ENCODE measurements around the gene EFEMP1.

EFEMP1 gene

DNA sequence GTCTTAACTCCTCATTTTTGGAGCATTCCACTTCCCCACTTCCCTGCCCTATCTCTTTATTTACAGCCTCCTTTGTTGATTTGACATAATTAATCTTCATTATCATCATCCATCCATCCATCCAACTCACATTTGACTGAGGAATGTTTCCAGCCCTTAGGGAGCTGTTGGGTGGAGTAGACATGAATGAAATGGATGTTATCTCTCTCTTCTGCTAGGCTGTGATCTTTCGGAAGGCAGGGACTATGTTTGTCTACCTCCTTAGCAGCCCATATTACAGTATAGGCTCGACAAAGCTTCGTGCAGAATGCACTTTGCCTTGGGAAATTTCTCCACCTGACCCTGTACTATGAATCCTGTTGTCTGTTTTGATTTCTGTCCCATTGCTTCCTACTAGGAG is 7.7 kb upstream of the EFEMP1 start:
- DNase-seq: no peak

DNA sequence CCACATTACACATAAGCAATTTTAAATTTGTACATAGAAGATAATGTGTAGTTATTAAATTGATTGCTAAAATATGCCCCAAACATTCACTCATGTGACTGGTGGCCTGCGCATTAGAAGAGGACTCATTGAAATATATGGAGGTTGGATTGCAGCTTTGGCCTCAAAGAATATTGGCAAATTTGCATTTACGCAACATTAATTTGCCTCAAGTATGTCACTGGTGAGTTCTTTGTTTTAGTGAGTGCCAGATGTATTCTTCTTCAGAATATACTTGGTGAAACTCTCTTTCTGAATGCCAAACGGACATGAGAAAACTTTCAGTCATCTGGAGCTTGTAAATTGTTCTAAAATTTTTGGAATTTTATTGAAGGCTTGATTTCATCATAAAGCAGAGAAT is 5.9 kb upstream of the EFEMP1 start:
- DNase-seq: no peak

DNA sequence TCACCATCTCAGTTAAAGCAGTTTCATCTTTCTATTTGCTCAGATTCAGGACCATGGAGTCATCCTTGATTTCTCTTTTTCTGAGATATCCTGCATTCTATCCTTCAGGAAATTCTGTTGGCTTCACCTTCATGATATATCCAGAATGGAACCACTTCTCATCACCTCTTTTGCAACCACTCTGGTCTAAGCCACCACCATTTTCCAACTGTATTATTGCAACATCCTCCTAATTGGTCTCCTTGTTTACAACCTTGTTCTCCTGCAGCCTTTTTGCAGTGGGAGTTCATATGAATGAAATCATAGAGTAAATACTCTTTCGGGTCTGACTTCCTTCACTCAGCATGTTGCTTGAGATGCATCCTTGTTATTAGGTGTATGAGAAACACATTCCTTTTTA is 3.4 kb upstream of the EFEMP1 start:
- DNase-seq: no peak

DNA sequence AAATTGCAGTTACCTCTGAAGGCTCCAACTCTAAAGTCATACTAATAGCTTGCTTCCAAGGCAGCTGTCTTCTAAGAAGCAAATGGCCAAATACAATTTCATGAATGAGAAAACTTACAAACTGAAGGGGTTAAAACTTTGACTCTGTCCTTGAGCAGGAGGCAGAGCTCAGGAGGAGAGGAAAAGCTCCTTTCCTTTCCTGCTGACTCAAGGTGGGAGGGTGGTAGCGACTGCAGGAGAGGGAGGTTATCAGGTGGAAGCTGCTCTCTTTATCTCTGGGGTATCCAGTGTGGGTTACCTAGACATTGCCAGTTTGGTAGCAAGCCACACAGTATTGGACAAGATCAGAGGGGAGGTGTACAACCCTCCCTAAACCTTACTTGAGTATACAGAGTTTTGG is 2.7 kb upstream of the EFEMP1 start:
- DNase-seq: no peak

DNA sequence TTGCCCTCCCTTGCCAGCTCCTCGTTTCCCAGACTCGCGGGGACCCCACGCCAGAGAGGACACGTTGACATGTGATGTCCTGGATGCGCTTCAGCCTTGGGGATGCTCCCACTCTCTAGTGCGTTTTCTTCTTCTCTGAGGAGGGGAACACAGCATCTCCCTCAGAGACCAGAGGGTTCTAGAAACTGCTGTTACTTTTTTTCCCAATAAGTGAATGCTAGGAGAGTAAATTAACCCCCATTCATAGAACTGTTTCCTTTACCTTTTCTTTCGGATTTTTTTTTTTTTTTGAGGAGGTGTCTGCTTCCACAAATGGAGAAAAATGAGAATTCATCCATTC is 370 bp upstream of the EFEMP1 start:
- no peak for DNase-seq

DNA sequence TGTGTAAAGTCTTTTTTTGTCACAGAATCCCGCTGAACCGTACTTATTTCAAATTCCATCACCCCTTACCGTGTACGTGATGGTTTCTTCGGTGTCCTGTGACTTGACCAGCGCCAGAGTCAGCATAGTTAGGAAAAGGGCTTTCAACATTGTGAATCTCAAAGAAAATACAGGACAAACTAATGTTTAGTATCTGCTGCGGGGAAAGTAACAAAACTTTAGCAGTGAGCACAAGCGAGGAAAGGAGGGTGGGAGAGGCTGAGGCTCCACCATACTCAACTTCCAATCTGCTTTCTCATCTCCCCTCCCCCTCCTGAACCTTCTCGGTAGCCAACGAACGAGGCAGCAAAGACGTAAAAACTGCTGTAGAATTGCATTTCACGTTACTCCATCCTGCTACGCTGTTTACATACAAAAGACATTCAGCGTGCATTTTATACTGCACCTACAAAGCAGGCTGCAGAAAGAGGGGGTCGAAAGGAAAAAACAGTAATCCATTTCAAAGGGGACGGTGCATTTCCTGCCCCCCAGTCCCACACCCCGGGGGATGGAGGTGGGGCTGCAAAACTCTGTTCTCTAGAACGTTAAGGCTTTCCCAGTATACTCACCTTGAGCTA is 1.2 kb downstream of the EFEMP1 start:
- DNase-seq: no peak

DNA sequence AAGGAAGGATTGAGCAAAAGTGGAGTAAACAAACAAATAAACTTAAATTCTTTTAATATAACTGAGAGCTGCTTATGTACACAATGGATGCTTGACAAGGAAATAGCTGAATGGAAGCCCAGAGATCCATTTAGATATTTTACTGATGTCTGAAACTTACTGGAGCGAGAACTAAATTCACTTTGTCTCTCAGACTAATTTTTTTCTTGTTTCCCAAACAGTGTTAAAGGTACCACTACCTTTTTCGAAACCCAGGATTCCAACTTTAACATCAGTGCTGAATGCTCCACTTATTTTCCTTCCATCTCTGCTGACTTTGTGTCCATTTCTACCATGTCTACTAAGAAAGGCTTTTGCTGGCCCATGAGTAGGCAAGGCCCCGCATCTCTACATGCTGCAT is 4.0 kb downstream of the EFEMP1 start:
- no peak for DNase-seq

DNA sequence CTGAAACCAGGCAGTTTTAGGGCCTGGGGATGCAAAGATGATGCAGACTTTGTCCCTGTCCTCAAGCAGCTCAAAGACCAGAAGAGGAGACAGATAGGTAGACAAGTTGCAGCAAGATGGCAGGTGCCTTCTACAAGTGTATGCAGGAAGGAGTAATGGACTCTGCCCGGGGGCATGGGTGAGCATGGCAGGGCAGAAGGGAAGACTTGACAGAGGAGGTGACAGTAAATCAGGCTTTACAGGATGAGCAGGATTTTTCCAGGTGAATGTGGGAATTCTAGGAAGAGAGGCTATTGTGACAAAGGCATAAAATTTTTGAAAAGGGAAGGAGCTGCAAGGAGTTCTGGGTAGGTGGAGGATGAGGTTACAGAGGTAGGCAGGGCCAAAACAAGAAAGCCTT is 4.7 kb downstream of the EFEMP1 start:
- no peak for DNase-seq

DNA sequence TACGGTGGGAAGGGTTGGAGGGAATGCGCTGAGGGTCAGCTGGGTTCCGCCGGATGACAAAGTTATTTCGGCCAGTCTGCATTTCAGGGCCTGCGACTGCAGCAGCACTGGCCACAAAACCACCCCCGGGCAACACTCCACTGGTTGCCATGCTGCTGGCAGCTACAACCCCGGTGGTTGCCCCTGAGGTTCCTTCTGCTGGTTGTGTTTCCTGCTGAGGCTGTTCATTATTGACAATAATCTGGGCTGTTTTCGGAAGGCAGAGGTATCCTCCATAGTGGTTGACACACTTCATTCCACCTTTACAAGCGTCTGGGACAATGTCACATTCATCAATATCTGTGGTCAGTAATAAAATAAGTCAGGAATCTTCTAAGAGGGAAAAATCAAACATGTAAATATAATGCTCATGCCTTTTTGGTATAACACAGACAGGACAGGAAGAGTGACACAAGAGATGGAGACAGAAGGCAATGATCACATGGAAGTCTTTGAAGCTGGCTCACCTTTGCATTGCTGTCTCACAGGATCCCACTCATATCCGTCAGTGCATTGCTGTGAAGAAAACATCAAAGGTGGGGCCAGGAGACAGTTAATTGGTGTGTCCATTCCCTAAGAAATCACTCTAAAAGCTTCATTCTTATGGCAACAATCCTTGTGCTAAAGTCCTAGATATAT is 5.7 kb downstream of the EFEMP1 start:
- no peak for DNase-seq

DNA sequence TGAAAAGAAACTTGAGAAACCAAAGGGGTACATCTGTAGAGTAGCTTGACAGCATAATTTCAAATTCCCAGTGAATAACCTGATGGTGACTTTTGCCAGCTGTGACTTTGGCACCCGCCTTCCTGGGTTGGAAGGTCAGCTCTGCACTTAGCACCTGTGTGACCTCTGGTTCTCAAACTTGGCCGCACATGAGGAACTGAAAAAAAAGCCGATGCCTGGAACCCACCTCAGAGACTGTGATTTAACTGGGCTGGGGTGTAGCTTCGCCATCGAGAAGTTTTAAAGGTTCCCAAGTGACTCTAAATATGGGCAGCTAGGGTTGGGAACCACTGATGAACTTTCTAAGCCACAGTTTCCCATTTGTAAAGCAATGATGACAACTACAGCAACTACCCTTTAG is 6.5 kb downstream of the EFEMP1 start:
- no peak for DNase-seq

DNA sequence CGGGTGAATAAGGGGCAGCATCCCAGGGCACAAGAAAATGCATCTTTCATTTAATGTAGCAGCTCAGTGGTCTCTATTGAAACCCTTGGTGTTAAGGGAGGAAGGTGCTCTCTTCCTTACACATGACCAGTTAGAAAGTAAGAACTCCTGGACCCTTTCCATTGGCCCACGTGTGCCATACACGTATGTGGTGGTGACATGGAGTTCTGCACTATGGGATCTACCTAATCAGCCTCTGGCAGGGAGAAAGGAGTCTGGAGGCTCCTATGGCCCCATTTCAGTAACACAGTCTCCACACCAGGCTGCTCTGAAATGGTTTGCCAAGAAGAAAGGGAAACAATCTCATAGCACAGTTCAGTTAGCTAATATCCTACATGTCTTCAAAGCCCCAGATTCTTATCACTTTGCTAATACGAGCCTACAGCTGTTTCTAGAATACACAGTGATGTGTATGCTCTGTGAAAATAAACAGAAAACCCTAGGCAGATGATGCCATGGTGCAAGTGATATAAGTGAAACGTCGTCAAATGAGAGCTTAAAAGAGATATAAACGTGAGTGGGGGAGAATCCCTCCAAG is 7.0 kb downstream of the EFEMP1 start:
- DNase-seq: no peak

DNA sequence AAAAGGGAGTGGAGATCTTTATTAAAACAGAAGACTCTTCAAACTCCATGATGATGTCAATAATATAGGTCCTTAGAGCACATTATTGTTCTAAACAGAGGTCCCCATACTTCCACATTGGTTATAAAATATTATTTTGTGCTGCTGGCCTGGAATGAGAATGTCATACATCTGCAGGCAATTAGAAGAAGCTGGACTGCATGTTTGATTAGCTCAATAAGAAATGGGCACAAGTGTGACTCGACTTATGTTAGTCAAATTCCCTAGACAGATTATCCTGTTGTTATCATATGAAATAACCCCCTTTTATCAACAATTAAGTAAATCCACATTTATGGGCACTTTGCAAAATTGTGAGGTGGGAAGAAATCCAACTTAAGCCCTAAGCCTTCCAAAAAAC is 8.8 kb downstream of the EFEMP1 start:
- no peak for DNase-seq

DNA sequence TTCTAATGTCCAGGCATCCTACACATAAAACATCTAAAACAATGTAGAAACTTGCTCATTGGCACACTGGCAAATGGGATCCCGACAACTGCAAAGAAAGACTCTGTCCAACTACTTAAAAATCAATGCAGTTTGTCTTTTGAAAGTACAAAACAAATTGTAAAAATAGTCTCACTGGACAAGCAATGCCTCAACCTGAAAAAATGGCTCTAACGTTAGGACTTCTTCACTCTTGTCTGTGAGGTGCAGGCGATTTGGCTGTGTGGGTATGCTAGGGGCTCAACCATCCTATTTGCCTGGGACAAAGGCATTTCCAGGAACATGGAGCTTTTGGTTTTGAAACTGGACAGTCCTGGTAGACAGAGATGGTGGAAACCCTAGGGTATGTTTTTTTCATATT is 10.7 kb downstream of the EFEMP1 start:
- no peak for DNase-seq

DNA sequence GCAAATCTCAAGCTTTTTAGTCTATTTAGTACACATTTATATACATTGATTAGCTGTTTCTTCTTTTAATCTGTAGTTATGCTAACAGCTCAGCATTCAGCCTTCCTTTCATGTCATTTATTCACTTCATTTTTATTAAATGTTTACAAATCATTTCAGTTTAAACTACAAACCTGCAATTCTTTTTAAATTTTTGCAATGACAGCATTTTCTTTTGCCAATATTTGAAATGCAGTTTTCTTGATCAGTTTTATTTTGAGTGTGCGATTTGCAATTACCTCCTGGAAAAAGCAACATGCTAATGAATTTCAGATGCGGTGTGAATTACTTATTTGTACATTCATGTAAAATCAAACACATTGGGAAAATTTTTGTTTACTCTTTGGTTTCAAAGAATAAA is 13.5 kb downstream of the EFEMP1 start:
- no peak for DNase-seq

DNA sequence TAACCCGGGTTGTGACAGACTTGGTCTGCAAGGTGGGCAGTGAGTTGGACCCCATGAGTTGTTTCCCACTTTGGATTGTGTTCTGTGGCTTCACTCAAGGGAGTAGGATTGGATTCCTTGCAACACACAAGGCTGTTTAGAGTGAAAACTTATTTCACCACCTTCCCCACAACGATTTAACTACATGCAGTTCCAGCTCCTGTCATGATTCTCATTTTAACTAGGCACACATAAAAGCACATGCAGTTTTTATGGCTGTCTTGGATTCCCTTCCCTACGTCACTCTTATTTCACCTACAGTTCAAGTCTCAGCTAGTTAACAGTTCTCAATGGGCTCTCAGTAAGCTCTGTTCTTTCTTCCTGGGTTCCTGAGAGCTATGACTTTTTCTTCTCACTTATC is 15.9 kb downstream of the EFEMP1 start:
- no peak for DNase-seq

DNA sequence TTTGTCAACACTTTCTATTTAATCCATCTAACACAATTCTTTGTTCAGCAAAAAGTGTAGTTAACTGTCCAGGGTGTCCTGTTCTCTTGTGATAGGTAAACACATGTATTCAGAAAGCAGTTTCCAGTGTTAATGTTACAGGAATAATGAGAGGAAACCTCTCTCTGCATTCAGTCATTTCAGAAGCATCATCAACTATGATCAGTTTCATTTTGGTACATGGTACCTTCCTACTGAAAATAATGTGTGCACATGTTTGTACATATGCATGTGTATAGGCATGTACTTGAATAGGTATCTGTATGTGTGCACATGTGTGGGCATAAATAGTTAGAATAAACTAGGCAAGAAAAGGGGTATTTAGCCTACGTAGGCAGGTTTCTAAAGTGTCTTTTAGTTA is 16.6 kb downstream of the EFEMP1 start:
- no peak for DNase-seq

DNA sequence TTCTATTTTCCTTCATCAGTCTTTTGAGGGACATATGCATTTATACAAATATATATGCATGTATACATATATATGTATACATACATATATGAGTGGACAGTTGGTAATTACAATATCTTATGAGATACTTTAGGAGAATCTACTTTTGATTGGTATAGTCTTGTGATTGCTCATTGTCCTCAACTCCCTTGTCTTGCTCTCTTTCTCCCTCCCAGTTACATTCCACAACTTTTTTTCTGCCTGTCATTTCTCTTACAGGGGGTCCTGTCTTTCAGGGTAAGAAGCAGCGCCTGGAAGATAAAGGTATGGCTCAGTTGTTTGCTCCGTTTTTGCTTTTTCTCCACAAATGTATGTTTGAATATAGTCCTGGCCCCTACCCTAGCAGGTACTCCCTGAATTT is 19.9 kb downstream of the EFEMP1 start:
- no peak for DNase-seq

DNA sequence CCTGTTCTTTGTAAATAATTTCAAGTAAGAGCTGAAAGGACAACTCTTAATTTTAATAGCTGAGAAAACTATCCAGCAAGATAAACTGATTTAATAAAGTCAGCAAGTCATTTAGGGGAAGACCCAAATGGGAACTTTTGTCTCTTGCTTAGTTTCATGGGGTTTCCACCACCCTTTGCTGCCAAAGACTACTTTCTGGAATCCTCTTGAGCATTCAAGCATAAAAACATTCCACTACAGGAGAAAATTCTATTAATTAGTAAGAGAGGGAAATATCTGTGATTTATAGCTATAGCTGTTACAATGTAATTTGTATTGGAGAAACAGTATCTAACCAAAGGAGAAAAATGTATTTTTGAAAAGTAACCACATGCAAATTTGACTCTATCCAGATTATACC is 20.6 kb downstream of the EFEMP1 start:
- no peak for DNase-seq

DNA sequence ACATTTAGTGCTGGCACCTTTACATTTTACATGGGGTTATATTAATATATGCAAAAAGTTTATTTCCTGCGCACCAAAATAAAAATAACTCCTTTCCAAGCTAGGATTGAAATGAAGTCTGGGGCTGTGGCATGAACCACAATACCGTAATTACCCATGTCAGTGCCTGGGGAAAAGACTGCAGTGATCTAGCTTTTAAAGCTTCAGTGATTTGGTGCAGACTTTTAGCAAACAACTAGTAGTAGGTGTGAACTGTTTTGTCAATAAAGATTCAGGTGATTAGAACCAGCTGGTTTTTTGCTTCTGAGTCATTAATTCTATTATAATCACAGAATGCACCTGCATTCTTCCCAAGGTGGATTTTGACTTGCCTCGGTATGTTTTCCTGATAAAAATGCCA is 21.2 kb downstream of the EFEMP1 start:
- no peak for DNase-seq

DNA sequence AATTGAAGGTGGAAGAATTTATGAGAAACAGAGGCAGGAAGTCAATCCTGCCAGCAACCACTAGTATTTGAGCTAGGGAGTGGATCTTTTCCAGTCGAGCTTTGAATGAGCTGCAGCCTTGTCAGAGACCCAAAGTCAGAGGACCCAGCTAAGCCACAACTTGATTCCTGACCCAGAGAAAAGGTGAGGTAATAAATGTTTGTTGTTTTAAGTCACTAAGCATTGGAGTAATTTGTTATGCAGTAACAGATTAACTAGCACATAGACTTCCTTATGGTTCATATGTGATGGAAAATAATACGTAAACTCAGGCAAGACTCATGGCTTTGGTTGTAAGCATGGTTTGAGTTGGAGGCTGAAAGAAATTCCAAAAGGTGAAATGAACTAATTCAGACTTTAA is 21.6 kb downstream of the EFEMP1 start:
- no peak for DNase-seq

DNA sequence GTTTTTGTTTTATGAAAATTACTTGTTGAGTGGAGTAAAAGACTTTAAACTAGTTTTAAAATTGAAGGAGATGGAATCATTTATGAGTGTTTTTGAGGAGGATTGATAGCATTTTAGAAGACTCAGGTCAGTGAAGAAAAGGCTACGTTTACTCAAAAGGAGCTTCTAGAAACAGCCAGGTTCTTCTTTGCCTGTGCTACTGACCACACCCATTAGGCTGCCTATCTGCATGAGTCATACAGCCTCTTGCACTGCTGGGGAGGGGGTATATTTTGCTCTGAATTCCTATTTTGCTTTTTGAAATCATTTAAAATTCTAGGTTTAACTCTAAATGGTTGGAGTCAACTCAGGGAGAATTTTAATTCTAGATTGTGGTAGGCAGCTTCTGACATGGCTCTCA is 22.3 kb downstream of the EFEMP1 start:
- DNase-seq: no peak

DNA sequence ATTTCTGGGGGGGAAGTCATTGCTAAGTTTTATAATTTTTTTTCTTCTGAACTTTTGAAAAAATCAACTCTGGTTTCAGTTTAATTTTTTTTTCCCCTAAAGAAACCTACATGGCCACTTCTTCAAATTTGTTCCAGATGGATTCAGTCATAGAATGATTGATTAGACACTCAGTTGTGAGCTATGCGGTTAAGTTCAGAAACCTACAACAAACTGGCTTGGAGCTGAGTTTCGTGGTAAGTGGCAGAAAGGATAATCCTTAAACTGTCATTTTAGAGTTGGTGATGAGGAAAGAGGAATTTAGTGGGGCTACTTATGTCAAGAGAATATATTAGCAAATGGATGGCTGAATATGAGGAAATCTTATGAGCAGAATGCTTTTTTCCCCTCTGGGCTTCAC is 23.7 kb downstream of the EFEMP1 start:
- DNase-seq: no peak

DNA sequence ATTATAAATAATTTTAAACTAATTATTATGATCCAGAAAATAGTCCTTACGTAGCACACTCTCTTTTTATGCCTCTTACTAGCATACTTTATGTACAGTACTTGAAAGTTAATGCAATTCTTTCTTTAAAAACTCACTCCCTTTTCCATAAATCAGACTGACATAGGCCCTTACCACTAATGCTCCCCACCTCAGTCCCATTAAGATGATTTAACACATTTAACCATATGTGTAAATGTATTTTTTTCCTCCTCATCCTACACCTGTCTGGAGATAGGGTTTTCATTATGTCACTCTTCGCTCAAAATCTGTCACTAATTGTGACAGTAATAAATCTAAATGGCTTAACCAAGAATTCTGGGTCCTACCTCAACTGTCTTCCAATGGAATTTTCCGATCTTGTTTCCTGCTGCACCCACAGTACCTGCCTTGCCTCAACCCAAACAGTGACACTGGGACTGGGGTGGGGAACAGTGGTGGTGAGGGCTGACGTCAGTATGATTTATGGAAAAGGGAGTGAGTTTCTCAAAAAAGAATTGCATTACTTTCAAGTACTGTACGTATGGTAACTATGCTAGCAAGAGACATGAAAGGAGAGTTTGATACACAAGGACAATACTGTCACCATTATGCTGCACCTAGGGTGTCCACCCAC is 25.1 kb downstream of the EFEMP1 start:
- DNase-seq: no peak

DNA sequence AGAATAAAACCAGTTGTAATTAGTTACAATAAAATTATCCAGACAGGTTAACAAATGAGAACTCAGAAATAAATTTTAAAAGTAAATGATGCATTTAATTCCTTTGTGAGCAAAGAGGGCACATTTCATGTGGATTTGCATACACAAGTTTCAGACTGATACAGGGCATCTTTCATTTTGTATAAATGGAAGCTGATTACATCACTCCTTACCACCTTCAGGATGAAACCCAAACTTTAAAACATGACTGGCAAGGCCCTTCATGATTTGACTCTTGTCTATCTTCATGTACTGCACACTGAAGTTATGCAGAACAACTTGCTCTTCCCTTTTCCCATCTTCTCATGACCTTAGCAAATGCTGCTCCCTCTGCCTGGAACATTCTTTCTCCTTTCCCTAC is 26.9 kb downstream of the EFEMP1 start:
- no peak for DNase-seq

DNA sequence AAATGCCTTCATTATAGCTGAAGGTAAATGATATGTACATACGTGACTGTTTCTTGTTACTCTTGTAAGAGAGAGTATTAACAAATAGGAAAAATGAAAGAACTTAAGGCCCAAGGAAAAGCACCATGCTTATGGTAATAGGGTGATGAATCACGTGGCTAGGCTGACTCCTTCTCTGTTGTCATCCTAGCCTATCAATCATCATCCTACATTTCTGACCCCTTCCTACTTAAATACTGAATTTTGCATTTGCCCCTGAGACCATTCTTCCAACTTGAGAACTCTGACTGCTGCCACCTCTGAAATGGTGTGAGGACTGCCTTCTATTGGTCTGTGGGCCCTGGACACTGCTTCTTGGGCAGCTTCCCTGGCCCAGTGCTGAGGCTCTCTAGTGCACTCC is 28.9 kb downstream of the EFEMP1 start:
- DNase-seq: no peak

All from SHP77 treated with DMSO at 0.1 percent for 48 hours (cell line).